ENCODE measurements around the gene C19orf81. TPM values are rescaled to one million over a fixed set of nuclear protein-coding genes. Genes with fewer than 3 reads are reported as not detected.
"Not testable (repeated sequence)": the region's sequence is repeated elsewhere in the genome, so short reads cannot be mapped to it uniquely, and the experiment has no call there.

C19orf81 gene
- total and polyA plus RNA-seq, 5 donors = 0.52 to 1.5 (median 1.5) TPM; not detected in 2

- ATAC-seq; H3K4me1 ChIP-seq (ENCODE audit: control insufficient read depth, insufficient read depth, low read length); intact Hi-C loops (cut with DNase I); H3K9me3 ChIP-seq (ENCODE audit: control insufficient read depth, low read length); H3K27ac ChIP-seq (ENCODE audit: low read length); DNase-seq; H3K27me3 ChIP-seq (ENCODE audit: control insufficient read depth, insufficient read depth); H3K4me3 ChIP-seq (ENCODE audit: low read length): not testable (repeated sequence)
- 77% methylated on average over 11 of the region's 11 CpGs for WGBS
Observed at GRCh38 chr19:50612504-50613404, 36.5 kb upstream of the C19orf81 start.

- intact Hi-C loops (cut with DNase I); H3K27ac ChIP-seq (ENCODE audit: low read length); H3K4me3 ChIP-seq (ENCODE audit: low read length); H3K27me3 ChIP-seq (ENCODE audit: control insufficient read depth, insufficient read depth); ATAC-seq; DNase-seq; H3K9me3 ChIP-seq (ENCODE audit: control insufficient read depth, low read length); H3K4me1 ChIP-seq (ENCODE audit: control insufficient read depth, insufficient read depth, low read length): not testable (repeated sequence)
- WGBS = 82% methylated on average over 4 of the region's 5 CpGs
Observed at GRCh38 chr19:50618379-50618778, 30.9 kb upstream of the C19orf81 start.

GRCh38 chr19:50619184-50619583 is 30.1 kb upstream of the C19orf81 start:
- 88% methylated on average over 5 of the region's 5 CpGs for WGBS
- intact Hi-C loops (cut with DNase I); H3K4me1 ChIP-seq (ENCODE audit: control insufficient read depth, insufficient read depth, low read length); H3K27ac ChIP-seq (ENCODE audit: low read length); DNase-seq; H3K9me3 ChIP-seq (ENCODE audit: control insufficient read depth, low read length); H3K27me3 ChIP-seq (ENCODE audit: control insufficient read depth, insufficient read depth); H3K4me3 ChIP-seq (ENCODE audit: low read length); ATAC-seq: not testable (repeated sequence)

GRCh38 chr19:50620394-50620906 is 28.8 kb upstream of the C19orf81 start:
- intact Hi-C loops (cut with DNase I); ATAC-seq; H3K27me3 ChIP-seq (ENCODE audit: control insufficient read depth, insufficient read depth); H3K4me1 ChIP-seq (ENCODE audit: control insufficient read depth, insufficient read depth, low read length); H3K27ac ChIP-seq (ENCODE audit: low read length); DNase-seq; H3K4me3 ChIP-seq (ENCODE audit: low read length); H3K9me3 ChIP-seq (ENCODE audit: control insufficient read depth, low read length): not testable (repeated sequence)
- 78% methylated on average over 4 of the region's 5 CpGs for WGBS

- Histone ChIP-seq H3K4me3 (ENCODE audit: low read length) (no peak overlapping the region), H3K4me1 (ENCODE audit: control insufficient read depth, insufficient read depth, low read length) (no peaks in the 10 kb centered on the region), H3K9me3 (ENCODE audit: control insufficient read depth, low read length) (no peaks in the 10 kb centered on the region), H3K27me3 (ENCODE audit: control insufficient read depth, insufficient read depth) (no peaks in the 10 kb centered on the region), H3K27ac (ENCODE audit: low read length) (no peak overlapping the region)
- DNase-seq (peak in 1 of 3 donors; percentile 40), ATAC-seq (no peak)
- intact Hi-C loops (cut with DNase I) = no loop called here
- 92% methylated on average over 44 of the region's 44 CpGs for WGBS
Observed at GRCh38 chr19:50624949-50625600, 24.2 kb upstream of the C19orf81 start.

- Histone ChIP-seq H3K27me3 (ENCODE audit: control insufficient read depth, insufficient read depth) (no peaks in the 10 kb centered on the region), H3K4me1 (ENCODE audit: control insufficient read depth, insufficient read depth, low read length) (no peaks in the 10 kb centered on the region), H3K9me3 (ENCODE audit: control insufficient read depth, low read length) (no peaks in the 10 kb centered on the region), H3K4me3 (ENCODE audit: low read length) (no peak overlapping the region), H3K27ac (ENCODE audit: low read length) (no peak overlapping the region)
- 57% methylated on average over 4 of the region's 4 CpGs for WGBS
- intact Hi-C loops (cut with DNase I) = no loop called here
- DNase-seq = no peak
- no peak for ATAC-seq
Observed at GRCh38 chr19:50626011-50626410, 23.2 kb upstream of the C19orf81 start.

- DNase-seq (no peak), ATAC-seq (no peak)
- no peak overlapping the region for H3K4me3 ChIP-seq (ENCODE audit: low read length)
- no peaks in the 10 kb centered on the region for H3K9me3 ChIP-seq (ENCODE audit: control insufficient read depth, low read length)
- H3K27me3 ChIP-seq (ENCODE audit: control insufficient read depth, insufficient read depth) = no peaks in the 10 kb centered on the region
- no peaks in the 10 kb centered on the region for H3K4me1 ChIP-seq (ENCODE audit: control insufficient read depth, insufficient read depth, low read length)
- intact Hi-C loops (cut with DNase I) = no loop called here
- WGBS = 72% methylated on average over 4 of the region's 4 CpGs
- H3K27ac ChIP-seq (ENCODE audit: low read length) = no peak overlapping the region
Observed at GRCh38 chr19:50626795-50627194, 22.4 kb upstream of the C19orf81 start.

GRCh38 chr19:50628146-50628545 is 21.1 kb upstream of the C19orf81 start:
- no peaks in the 10 kb centered on the region for H3K4me1 ChIP-seq (ENCODE audit: control insufficient read depth, insufficient read depth, low read length)
- no peak overlapping the region for H3K4me3 ChIP-seq (ENCODE audit: low read length)
- no peak overlapping the region for H3K27ac ChIP-seq (ENCODE audit: low read length)
- H3K9me3 ChIP-seq (ENCODE audit: control insufficient read depth, low read length) = no peaks in the 10 kb centered on the region
- WGBS = 85% methylated on average over 5 of the region's 5 CpGs
- intact Hi-C loops (cut with DNase I) = no loop called here
- no peak for DNase-seq
- ATAC-seq = no peak
- H3K27me3 ChIP-seq (ENCODE audit: control insufficient read depth, insufficient read depth) = no peaks in the 10 kb centered on the region

- no peak for ATAC-seq
- H3K9me3 ChIP-seq (ENCODE audit: control insufficient read depth, low read length) = peaks cover 2% of the 10 kb centered on the region
- DNase-seq = no peak
- no peaks in the 10 kb centered on the region for H3K4me1 ChIP-seq (ENCODE audit: control insufficient read depth, insufficient read depth, low read length)
- no peaks in the 10 kb centered on the region for H3K27me3 ChIP-seq (ENCODE audit: control insufficient read depth, insufficient read depth)
- intact Hi-C loops (cut with DNase I) = no loop called here
- H3K4me3 ChIP-seq (ENCODE audit: low read length) = no peak overlapping the region
- 86% methylated on average over 7 of the region's 7 CpGs for WGBS
- no peak overlapping the region for H3K27ac ChIP-seq (ENCODE audit: low read length)
Observed at GRCh38 chr19:50628551-50628950, 20.7 kb upstream of the C19orf81 start.

GRCh38 chr19:50629194-50629593 is 20.1 kb upstream of the C19orf81 start:
- DNase-seq = no peak
- Histone ChIP-seq H3K4me1 (ENCODE audit: control insufficient read depth, insufficient read depth, low read length) (no peaks in the 10 kb centered on the region), H3K27ac (ENCODE audit: low read length) (no peak overlapping the region), H3K9me3 (ENCODE audit: control insufficient read depth, low read length) (peaks cover 3% of the 10 kb centered on the region), H3K4me3 (ENCODE audit: low read length) (no peak overlapping the region), H3K27me3 (ENCODE audit: control insufficient read depth, insufficient read depth) (no peaks in the 10 kb centered on the region)
- WGBS = 81% methylated on average over 20 of the region's 20 CpGs
- intact Hi-C loops (cut with DNase I) = no loop called here
- ATAC-seq = no peak

GRCh38 chr19:50629801-50630200 is 19.4 kb upstream of the C19orf81 start:
- intact Hi-C loops (cut with DNase I) = no loop called here
- peaks cover 4% of the 10 kb centered on the region for H3K9me3 ChIP-seq (ENCODE audit: control insufficient read depth, low read length)
- H3K27ac ChIP-seq (ENCODE audit: low read length) = no peak overlapping the region
- DNase-seq (no peak), ATAC-seq (no peak)
- no peaks in the 10 kb centered on the region for H3K4me1 ChIP-seq (ENCODE audit: control insufficient read depth, insufficient read depth, low read length)
- no peak overlapping the region for H3K4me3 ChIP-seq (ENCODE audit: low read length)
- no peaks in the 10 kb centered on the region for H3K27me3 ChIP-seq (ENCODE audit: control insufficient read depth, insufficient read depth)
- WGBS = 70% methylated on average over 14 of the region's 14 CpGs
